ENCODE measurements around the gene MAST2.

Gene MAST2

GRCh38 chr1:46030074-46030870 lies 226.9 kb downstream of the MAST2 start:
- no peak overlapping the region for H3K27ac ChIP-seq
- no peak overlapping the region for H3K4me3 ChIP-seq (ENCODE audit: low read depth, low read length)
- no peaks in the 10 kb centered on the region for H3K9me3 ChIP-seq (ENCODE audit: severe bottlenecking)
- DNase-seq = no peak
- H3K36me3 ChIP-seq = peaks cover 60% of the 10 kb centered on the region
- no peaks in the 10 kb centered on the region for H3K27me3 ChIP-seq (ENCODE audit: insufficient read depth, low read depth, severe bottlenecking)
- TF ChIP-seq CTCF (IDR thresholded peaks at IDR 0.05; ENCODE audit: low read depth, low read length) = no peak

- H3K27ac ChIP-seq = no peak overlapping the region
- no peaks in the 10 kb centered on the region for H3K9me3 ChIP-seq (ENCODE audit: severe bottlenecking)
- no peak for DNase-seq
- H3K36me3 ChIP-seq = peaks cover 59% of the 10 kb centered on the region
- TF ChIP-seq CTCF (IDR thresholded peaks at IDR 0.05; ENCODE audit: low read depth, low read length) = no peak
- no peaks in the 10 kb centered on the region for H3K27me3 ChIP-seq (ENCODE audit: insufficient read depth, low read depth, severe bottlenecking)
- H3K4me3 ChIP-seq (ENCODE audit: low read depth, low read length) = no peak overlapping the region
These were observed 227.7 kb downstream of the MAST2 start for GRCh38 chr1:46030876-46031660.

- H3K9me3 ChIP-seq (ENCODE audit: severe bottlenecking) = no peaks in the 10 kb centered on the region
- no peaks in the 10 kb centered on the region for H3K27me3 ChIP-seq (ENCODE audit: insufficient read depth, low read depth, severe bottlenecking)
- no peak for TF ChIP-seq CTCF (IDR thresholded peaks at IDR 0.05; ENCODE audit: low read depth, low read length)
- peaks cover 46% of the 10 kb centered on the region for H3K36me3 ChIP-seq
- no peak overlapping the region for H3K4me3 ChIP-seq (ENCODE audit: low read depth, low read length)
- no peak overlapping the region for H3K27ac ChIP-seq
- DNase-seq = no peak
These were observed 231.4 kb downstream of the MAST2 start for GRCh38 chr1:46034601-46035516.

- no peak overlapping the region for H3K27ac ChIP-seq
- TF ChIP-seq CTCF (IDR thresholded peaks at IDR 0.05; ENCODE audit: low read depth, low read length) = peak; percentile 98
- H3K9me3 ChIP-seq (ENCODE audit: severe bottlenecking) = no peaks in the 10 kb centered on the region
- no peaks in the 10 kb centered on the region for H3K27me3 ChIP-seq (ENCODE audit: insufficient read depth, low read depth, severe bottlenecking)
- H3K36me3 ChIP-seq = peaks cover 37% of the 10 kb centered on the region
- DNase-seq = peak; percentile 79
- no peak overlapping the region for H3K4me3 ChIP-seq (ENCODE audit: low read depth, low read length)
These were observed 233.8 kb downstream of the MAST2 start for GRCh38 chr1:46036894-46037839.

GRCh38 chr1:46039571-46040052 lies 236.2 kb downstream of the MAST2 start:
- peaks cover 38% of the 10 kb centered on the region for H3K36me3 ChIP-seq
- H3K27me3 ChIP-seq (ENCODE audit: insufficient read depth, low read depth, severe bottlenecking) = no peaks in the 10 kb centered on the region
- TF ChIP-seq CTCF (IDR thresholded peaks at IDR 0.05; ENCODE audit: low read depth, low read length) = no peak
- no peak overlapping the region for H3K4me3 ChIP-seq (ENCODE audit: low read depth, low read length)
- no peak for DNase-seq
- H3K9me3 ChIP-seq (ENCODE audit: severe bottlenecking) = no peaks in the 10 kb centered on the region
- no peak overlapping the region for H3K27ac ChIP-seq

Data from WERI-Rb-1 (cell line).